Fibroblast of upper back skin (primary cell): ENCODE measurements around the gene FAM20C.
"Not testable (repeated sequence)": the region's sequence is repeated elsewhere in the genome, so short reads cannot be mapped to it uniquely, and the experiment has no call there.

Experiments used
- DNase-seq: peaks from one replicate; pipeline ENCODE4 v3.0.0-alpha.2; 2013

The FAM20C gene

DNA sequence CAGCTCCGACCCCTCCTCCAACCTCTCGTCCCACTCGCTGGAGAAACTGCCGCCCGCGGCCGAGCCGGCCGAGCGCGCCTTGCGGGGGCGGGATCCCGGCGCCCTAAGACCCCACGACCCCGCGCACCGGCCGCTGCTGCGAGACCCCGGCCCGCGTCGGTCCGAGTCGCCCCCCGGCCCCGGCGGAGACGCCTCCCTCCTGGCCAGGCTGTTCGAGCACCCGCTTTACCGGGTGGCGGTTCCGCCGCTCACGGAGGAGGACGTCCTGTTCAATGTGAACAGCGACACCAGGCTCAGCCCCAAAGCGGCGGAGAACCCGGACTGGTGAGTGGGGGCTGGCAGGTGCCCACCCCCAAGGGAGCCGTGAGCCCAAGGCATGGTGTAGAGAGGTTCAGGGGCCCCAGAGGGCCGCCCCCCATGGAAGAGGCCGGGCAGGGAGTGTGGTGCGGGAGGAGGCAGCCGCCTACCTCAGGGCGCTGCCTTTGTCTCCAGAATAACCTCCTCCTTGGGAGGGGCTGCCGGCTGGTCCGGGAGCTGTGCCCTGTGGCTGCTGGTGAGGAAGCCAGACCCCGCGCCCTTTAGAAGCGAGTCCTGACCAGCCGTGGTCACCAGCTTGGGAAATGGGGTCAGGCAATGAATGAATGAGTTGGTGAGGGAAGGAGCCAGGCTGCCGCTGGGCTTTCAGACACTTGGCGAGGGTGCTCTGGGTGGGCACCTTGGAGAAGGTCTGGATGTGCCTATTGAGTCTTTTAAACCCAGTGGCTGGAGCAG, 1.3 kb downstream of the FAM20C start:
- no peak for DNase-seq

DNA sequence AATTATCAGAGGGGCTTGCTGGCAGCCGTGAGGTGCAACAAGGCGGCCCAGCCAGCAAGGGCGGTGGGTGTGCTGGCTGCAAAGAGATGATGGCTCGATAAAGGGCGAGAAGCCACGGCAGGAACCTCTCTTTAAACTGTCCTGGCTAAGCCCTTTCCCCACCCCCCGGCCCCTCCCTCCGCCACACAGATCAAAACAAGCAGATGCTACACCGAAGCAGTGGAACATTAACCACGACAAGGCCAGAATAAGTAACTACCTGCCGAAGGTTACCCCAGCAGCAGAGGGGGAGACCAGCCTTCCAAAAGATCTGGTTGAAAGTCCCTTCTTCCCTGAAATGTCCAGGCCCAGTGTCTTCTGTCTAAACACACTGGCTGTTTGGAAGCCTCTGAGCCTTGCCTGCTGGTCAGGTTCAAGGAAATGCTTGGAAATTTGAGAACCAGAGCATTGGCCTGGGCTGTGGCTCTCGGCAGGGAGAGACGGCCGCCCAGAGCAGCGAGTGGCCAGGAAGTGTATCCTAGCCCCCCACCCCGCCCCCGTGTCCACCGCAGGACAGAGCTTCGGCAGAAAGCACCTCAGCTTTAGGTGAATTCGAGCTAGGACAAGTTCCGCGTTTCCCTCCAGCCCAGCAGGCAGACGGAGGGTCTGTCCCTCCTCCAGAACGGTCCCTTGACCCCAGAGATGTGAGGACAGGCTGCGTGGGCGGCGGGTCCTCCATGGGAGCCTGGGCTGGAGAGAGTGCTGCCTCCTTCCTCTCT, 2.1 kb downstream of the FAM20C start:
- DNase-seq, result peak; percentile 27

DNA sequence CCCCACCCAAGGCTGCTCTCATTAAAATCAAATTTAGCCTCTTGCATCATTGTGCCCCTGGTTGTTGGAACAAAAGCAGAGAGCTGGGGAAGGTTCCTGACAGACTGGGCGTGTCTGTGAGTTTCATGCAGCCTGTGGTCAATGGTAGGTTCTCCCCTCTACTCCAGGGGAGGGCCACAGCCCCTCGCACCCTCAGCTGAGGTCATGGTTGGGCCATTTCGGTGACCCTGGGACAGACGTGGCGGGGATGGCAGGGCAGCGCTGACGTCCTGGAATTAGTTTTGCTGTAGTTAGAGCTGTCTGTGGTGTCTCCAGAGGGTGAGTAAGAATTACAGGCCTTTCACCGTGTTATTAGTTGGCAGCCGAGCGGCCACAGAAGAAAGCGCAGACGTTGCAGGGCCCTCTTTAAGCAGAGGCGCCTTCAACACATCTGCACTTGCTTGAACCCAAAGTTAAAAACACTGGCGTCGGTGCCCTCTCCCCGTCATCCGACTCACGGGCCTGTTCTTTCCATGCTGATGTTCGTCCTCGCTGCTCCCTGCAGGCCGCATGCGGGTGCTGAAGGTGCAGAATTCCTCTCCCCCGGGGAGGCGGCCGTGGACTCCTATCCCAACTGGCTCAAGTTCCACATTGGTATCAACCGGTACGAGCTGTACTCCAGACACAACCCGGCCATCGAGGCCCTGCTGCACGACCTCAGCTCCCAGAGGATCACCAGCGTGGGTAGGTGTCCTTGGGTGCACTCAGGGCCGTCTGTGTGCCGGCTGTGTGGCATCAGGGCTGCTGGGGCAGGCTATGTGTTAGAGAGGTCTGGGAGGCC, 2.8 kb downstream of the FAM20C start:
- peak; percentile 32 for DNase-seq

DNA sequence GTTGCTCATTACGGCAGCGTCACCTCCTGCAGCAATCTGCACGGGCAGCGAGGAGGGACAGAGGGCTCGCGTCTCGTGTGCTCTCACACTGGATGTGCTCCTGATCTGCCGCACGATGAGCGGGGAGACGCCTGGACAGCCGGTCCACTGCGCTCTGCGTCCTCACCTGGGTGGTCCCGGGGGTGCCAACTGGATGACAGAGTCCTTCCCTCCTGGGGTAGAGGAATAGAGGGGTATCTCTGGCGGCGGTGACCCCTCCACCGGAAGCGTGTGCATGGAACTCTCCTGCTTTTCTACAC, 3.4 kb downstream of the FAM20C start:
- no peak for DNase-seq

DNA sequence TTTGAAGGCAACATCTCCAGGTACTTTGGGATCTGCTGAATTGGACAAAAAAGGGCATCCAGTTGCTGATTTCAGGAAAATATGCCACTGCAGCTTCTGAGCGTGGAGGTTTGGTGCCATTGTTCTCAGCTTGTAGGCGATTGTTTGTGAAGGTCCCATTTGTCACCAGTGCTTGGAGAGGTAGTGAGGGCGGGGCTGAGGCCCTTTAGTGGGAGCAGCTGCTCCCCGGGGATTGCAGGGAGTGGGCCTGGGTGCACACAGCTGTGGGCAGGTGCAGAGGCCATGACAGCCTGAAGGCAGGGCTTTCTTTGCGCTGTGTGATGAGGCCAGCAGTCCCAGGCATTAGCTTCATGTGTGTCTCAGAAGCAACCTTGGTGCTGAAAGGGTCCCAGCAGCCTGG, 3.9 kb downstream of the FAM20C start:
- DNase-seq, result no peak

DNA sequence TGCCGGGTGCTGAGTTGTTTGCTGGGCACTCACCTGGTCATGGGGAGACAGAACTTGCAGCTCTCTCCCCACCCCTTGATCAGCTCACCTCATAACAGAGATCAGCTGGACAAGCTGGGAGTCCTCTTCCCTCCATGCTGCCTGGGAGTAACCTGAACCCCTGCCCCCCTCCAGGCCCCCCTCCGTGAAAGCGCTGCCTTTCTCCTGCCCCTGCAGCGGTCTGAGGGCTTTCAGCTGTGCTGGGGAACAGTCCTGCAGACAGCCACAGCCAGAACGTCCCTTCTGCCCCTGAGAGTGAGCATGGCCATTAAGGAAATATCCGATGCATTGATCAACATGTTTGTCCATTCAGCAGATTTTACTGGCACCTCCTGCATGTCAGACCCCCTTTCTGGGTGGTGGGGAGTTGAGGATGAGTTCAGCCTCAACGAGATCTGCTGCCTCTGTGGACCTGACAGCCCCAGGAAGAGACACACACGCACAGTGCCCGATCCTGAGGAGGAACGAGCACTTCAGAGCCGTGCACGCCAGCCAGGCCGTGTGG, 4.5 kb downstream of the FAM20C start:
- no peak for DNase-seq

DNA sequence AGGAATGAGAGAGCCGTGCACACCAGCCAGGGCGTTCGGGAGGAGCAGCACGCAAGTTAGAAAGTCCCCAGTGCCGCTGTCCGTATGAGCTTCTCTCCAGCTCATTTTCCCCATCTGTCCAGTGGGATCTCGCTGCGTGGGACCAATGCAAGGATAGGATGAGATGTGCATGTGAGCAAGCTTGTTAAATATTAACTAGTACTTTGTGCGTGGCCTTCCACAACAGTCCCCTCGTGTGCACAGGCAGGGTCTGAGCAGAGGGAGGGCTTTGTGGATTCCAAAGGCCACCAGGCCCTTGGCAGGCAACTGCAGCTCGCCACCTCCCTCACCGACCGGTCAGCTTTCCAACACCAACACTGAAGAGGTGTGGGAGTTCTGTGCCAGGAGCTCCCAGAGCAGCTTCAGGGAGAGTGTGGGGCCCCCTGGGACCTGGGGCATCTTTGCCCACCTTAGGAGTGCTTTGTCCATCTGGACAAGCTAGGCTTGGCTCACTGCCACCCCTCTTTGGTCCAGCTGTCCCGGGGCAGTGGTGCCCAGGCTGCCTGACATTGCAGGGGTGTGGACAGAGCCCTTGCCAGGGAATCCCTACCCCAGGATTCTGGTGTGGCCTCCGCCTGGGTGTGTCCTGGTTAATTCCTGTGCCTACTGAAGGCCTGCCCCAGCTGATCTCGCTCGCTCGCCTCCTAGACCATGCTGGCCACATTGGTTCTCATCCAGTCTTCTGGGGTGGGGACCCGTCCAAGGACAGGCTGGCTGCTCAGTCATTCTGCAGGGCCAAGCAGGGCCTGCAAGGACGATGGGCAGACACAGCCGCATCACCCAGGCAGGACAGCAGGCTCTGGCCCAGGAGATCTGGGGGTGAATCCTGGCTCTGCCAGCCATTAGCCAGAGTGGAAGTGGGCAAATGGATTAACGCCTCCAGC, 5.3 kb downstream of the FAM20C start:
- no peak for DNase-seq

DNA sequence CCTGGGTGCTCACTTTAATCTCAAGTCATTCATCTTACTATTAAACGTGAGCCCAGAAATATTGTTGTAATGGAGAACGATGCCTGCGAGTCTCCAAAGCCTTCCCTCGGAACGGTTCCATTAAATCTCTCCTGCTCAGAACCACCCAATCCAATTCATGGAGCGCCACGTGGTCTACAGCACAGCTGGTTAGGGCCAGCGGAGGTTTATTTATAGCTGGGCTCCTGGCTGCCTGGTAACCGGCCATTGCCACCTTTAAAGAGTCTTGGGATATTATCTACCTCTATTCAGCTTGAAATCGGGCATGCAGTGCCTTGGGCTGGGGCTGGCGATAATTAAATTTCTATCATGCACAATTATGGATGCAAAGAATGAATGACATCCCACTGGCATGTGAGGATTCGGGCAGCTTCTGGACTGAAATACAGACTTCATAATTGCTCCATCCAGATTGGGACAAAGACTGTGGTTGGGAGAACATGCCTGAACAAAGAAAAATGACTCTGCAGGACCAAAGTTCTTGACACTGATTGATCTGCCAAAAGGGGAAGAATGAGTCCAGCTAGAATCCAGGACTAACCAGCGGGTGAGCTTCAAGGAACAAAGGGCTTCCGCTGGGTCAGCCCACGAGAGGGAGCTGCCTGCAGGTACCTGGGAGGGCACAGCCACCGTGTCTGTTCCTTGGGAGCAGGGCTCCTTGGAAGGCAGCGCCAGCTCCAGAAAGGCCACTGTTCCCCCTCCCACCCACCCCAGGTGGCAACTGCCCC, 7.3 kb downstream of the FAM20C start:
- no peak for DNase-seq

DNA sequence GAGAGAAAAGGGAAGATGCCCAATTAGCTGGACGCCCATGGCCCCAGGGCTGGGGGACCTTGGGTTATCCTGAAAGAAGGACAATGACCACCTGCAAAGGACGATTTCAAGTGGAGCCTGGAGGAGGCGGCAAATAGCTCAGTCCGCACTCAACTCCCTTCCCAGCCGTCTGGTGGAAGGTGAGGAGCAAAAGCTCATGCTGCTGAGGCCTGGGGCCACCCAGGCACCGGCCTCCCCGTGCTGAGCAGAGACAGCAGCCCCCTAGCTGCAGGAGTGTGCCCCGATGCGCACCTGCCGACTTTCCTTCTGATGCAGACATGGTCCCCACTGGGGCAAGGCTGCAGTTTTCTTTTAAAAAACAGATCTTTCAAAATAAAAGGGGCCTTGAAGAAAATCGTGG, 7.9 kb downstream of the FAM20C start:
- no peak for DNase-seq

DNA sequence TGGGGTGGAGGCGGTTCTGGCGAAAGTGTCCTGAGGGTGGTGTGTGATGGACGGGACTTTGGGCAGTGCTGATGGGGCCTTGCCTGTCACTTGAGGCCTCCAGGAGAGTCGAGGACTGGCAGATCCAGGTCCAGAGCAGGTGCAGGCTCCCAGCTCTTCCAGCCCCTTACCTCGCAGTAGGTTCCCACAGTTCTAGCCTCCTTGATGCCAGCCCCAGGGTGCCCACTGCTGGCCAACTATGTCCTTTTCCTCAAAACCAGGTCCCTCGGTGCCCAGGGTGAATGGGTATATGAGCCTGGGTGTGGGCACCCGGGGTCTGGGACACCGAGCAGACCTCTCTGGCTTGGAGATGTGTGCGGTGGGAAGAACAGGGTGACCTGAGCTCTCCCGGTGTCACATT, 8.3 kb downstream of the FAM20C start:
- DNase-seq, result no peak

DNA sequence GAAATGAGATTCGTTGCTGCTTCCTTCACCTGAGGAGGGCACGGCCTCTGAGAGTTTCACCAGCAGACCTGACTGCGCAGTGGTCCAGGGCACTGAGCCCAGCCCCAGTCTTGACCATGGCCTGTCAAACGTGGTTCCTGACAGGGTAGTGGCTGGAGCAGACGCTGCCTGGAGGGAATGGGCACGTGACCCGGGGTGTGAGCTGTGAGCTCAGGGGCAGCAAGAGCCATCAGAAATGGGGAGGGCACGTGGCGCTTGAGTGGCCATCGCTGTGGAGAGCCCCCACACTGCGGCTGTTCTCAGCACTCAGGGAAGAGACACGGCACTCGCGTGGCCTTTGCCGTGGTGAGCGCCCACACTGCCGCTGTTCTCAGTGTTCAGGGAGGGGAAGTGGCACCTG, 12.0 kb downstream of the FAM20C start:
- DNase-seq, result no peak

DNA sequence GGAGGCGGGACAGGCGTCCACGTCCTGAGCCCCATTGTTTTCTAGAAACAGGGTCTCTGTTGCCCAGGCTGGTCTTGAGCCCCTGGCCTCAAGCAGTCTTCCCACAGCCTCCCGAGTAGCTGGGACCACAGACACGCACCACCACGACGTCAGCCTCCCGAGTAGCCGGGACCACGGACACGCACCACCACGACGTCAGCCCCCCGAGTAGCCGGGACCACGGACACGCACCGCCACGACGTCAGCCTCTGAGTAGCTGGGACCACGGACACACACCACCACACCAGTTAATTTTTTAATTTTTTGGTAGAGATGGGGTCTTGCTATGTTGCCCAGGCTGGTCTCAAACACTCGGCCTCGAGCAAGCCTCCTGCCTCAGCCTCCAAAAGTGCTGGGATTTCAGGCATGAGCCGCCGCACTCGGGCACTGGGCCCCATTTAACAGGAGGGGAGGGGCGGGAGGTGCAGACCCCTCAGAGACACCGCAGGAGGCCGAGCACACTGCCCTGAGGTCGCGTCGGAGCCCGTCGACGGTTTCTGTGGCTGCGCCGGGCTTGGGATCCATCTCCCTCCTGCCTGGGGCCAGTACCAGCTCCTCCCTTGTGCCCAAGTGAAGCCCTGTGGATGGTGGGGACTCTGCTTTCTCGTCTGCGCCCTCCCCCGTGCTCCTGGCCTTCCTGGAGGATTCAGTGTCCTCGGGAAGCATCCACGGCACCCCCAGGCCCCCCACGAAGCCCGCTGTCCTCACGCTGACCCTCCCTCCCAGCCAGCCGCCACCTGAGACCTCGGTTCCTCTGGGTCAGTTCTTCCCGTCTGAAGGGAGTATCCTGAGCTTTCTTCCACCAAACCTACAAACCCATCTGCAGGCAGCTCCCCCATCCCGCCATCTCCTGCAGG, 13.0 kb downstream of the FAM20C start:
- no peak for DNase-seq

DNA sequence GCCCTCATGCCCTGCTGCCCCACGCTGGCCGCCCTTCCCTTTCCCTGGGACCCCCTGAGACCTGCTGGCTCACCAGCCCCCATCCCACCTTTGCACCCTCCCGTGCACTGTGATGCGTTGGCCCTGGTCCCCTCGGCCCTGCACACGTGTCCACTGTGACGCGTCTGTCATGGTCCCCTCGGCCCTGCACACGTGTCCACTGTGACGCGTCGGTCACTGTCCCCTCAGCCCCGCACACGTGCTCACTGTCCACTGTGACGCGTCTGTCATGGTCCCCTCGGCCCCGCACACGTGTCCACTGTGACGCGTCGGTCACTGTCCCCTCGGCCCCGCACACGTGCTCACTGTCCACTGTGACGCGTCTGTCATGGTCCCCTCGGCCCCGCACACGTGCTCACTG, 14.0 kb downstream of the FAM20C start:
- DNase-seq, result not testable (repeated sequence)

DNA sequence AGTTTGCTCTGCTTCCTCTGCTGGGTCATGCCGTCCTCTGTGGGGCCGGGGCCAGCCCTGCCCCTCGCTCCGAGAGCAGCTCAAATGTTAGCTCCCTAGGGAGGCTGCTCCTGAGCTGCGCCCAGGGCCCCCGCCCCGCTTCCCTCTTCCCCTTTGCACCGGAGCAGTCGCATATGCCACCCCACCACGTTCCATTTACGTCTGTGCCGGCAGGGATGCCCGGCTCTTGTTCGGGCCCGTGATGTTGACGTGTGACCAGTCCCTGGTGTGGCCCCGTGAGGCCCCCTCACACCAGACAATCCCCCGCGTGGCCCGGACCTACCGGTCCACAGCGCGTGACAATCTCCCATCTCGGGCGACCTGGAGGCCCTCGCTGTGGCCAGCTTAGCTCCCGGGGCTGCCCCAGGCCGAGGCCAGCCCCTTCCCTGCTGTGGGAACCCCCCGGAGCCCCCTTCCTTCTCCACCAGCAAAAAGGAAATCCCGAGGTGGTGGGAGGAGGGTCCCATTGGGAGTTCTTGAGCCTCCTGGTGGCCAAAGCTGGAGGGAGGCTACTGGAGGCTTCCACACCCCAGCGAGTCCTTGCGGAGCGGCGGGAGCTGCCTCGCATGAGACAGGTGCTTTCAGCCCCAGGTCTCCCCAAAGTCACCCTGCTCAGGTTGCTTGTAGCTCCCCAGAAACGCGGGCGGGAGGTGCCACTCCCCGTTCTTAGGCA, 15.2 kb downstream of the FAM20C start:
- no peak for DNase-seq

DNA sequence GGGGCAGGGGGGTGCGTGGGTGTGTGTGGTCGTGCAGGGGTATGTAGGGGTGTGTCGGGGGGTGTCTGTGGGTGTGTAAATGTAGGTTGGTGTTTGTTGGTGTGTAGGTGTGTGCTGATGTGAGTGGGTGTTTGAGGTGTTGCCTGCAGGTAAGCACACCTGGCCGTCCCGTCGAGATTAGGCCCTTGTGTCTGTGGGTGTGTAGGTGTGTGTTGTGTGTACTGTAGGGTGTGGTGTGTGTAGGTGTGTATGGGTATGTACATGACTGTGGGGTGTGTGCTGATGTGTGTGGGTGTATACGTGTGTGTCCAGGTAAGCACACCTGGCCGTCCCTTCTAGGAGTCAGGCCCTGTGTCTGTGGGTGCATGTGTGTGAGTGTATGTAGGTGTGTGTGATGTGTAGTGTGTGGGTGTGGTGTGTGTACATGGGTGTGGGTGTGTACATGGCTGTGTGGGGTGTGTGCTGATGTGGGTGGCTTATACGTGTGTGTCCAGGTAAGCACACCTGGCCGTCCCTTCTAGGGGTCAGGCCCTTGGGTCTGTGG, 15.8 kb downstream of the FAM20C start:
- no peak for DNase-seq

DNA sequence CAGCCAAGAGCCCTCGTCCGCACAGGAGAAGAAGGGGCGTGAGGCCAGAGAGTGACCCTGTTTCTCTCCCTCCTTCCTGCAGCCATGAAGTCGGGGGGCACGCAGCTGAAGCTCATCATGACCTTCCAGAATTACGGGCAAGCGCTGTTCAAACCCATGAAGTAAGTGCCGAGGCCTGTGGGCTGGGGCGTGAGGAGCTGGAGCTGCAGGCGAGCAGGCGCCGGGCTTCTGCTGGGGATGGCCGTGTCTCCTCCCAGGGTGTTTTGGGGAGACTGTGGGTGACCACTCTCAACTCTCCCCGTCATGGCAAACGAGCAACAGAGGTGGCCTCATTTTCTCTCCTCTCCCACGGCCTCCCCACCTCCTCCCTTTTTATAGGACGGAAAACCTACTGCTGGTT, 16.4 kb downstream of the FAM20C start:
- no peak for DNase-seq

DNA sequence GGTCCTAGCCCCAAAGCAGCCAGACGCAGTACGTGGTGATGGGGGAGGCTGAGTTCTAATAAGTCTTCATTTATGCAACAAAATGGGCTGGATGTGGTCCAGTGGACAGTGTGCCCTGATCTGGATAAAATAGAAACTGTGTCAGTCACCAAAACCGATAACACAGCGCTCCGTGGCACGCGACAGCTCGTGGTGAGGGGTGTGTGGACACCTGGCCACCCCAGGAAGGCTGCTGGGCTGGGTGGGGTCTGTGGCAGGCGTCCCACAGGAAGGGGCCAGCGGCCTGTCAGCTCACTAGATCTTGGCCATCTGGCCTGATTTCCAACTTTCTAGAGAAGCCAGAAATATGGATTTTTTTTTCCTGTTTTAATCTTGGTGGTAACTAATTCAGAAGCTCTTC, 17.0 kb downstream of the FAM20C start:
- DNase-seq, result no peak

DNA sequence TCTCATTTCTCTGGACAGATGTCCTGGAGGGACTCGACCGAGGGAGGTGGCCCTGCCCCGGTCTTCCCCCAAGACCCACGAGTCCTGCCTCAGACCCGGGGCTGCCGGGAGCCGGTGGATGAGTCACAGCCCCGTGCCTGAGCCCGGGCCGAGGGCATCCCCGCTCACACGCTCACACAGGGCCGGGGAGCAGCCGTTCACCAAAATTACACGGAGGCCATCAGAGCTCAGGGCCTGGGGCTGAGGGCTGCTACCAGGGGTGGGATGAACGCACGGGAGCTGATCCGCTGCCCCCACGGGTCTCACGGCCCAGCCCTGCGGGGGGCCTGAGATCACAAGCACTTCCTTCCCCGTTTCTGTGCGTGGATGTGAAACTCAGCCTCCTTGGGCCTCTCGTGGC, 17.5 kb downstream of the FAM20C start:
- no peak for DNase-seq

DNA sequence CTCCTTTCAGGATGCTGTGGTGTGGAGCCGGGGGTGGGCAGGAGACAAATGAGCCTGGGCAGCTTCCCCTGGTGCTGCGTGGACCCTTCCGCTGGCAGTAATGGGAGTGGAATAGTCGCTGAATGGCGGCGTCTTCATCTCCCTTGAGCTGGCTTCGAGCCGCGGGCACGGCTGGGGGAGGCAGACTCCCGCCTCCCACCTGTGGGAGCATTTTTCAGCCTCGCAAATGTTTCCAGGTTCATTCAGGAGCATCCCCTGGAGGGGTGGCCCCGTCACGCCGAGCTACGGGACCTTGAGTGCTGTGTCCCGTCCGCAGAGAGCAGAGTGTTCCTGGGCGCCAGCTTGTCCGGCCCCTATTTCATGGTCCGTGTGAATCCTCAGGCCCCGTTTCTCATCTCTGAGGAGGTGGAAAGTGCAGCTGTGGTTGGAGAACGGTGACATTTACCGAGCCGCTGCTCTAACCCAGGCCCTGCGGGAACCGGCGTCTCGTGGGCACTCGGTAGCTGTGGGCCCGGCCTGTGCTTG, 18.1 kb downstream of the FAM20C start:
- DNase-seq, result no peak
